CD8-positive, alpha-beta memory T cell (primary cell): Measurements from ENCODE around the gene PLA2G2C. TPM values are rescaled to one million over a fixed set of nuclear protein-coding genes. Genes with fewer than 3 reads are reported as not detected.

Experiments used
- CTCF ChIA-PET: fragments of 350-600 bp; sonication (Branson Sonifier 250); formaldehyde crosslinking; loops from one replicate; lab custom pipeline; 2021; ENCODE audit warnings: antibody characterized with exemption; lab: Charles Lee
- POLR2A ChIA-PET: fragments of 350-600 bp; sonication (Branson Sonifier 250); formaldehyde crosslinking; loops from one replicate; lab custom pipeline; 2021; ENCODE audit warnings: antibody characterized with exemption; lab: Charles Lee
- DNase-seq, 5 donors: peaks; one replicate each; pipeline versions ENCODE4 v3.0.0 to v3.0.0-alpha.2; 2020 to 2022; ENCODE audit warnings: mixed read lengths in 1 of 5
- H3K27ac ChIP-seq: one replicate; pipeline ENCODE4 v1.7.0; 2013; ENCODE audit warnings: low read depth, mild to moderate bottlenecking, low read length, moderate library complexity
- H3K27me3 ChIP-seq: 2 replicates; pipeline ENCODE4 v1.7.0; 2013; ENCODE audit warnings: low read length, mild to moderate bottlenecking; ENCODE audit not compliant: insufficient read depth, poor library complexity, severe bottlenecking
- H3K36me3 ChIP-seq: 2 replicates; pipeline ENCODE4 v1.7.0; 2013; ENCODE audit warnings: mild to moderate bottlenecking, low read length, moderate library complexity; ENCODE audit not compliant: insufficient read depth
- H3K4me1 ChIP-seq: 2 replicates; pipeline ENCODE4 v1.7.0; 2013; ENCODE audit warnings: mild to moderate bottlenecking, low read length, moderate library complexity; ENCODE audit not compliant: insufficient read depth
- H3K4me3 ChIP-seq: 2 replicates; pipeline ENCODE4 v1.7.0; 2013; ENCODE audit warnings: mild to moderate bottlenecking, low read length
- H3K9me3 ChIP-seq: 2 replicates; pipeline ENCODE4 v1.7.0; 2013; ENCODE audit warnings: mild to moderate bottlenecking, low read length
- H3K27ac Mint-ChIP-seq, 8 donors: one replicate each; pipeline ENCODE4 v1.8.0; 2020 to 2021; ENCODE audit warnings: mixed read lengths in 8 of 8, mild to moderate bottlenecking in 6 of 8, inconsistent platforms in 3 of 8, moderate library complexity in 3 of 8
- H3K27me3 Mint-ChIP-seq, 2 donors: one replicate each; pipeline ENCODE4 v1.8.0; 2020 to 2021; ENCODE audit warnings: mixed read lengths in 2 of 2, mild to moderate bottlenecking in 1 of 2, moderate library complexity in 1 of 2
- H3K36me3 Mint-ChIP-seq, 3 donors: one replicate each; pipeline ENCODE4 v1.8.0; 2020 to 2021; ENCODE audit warnings: mixed read lengths in 3 of 3, inconsistent platforms in 1 of 3, mild to moderate bottlenecking in 1 of 3
- H3K4me1 Mint-ChIP-seq, 3 donors: one replicate each; pipeline ENCODE4 v1.8.0; 2020 to 2021; ENCODE audit warnings: mixed read lengths in 3 of 3, inconsistent platforms in 1 of 3, mild to moderate bottlenecking in 1 of 3
- H3K4me3 Mint-ChIP-seq, 7 donors: one replicate each; pipeline ENCODE4 v1.8.0; 2020 to 2021; ENCODE audit warnings: mixed read lengths in 7 of 7, mild to moderate bottlenecking in 6 of 7, moderate library complexity in 4 of 7, inconsistent platforms in 2 of 7
- H3K9me3 Mint-ChIP-seq, 5 donors: one replicate each; pipeline ENCODE4 v1.8.0; 2020 to 2022; ENCODE audit warnings: mixed read lengths in 5 of 5, mild to moderate bottlenecking in 3 of 5, moderate library complexity in 2 of 5, inconsistent platforms in 1 of 5
- polyA plus RNA-seq: library from polyadenylated mRNA; unstranded; fragments of 300-500 nt; fragmentation: Illumina TruSeq; gene quantifications from one replicate; pipeline ENCODE4 v1.2.3, GENCODE V29; 2021
- total RNA-seq, 2 experiments: library from RNA; stranded (reverse); gene quantifications; one replicate each; pipeline ENCODE4 v1.2.3, GENCODE V29; 2021

Gene PLA2G2C
- total and polyA plus RNA-seq, 3 experiments from 2014 or later: not detected

DNA sequence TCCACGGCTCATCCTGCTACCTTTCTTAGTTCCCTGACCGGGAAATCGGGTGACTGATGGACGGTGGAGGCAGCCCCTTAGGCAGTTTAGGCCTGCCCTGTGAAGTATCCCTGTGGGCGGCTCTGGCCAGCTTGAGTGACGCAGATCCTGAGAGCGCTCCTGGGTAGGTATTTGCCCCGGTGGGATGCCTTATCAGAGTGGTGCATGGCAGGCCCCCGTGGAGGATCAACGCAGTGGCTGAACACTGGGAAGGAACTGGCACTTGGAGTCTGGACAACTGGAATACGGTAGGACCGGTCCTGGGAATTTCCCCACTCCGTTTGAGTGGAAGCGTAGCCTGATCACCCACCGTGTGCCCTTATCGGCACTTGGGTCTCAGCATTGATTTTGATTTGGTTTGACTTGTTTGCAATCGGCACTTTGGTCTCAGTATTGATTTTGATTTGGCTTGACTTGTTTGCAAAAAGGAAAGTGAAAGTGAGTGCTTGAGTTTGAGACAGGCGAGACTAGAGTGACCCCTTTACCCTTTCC, 32.0 kb downstream of the PLA2G2C start:
- peak overlapping the region in 6 of 7 donors; percentile 49 to 75 (median 64) for H3K4me3 Mint-ChIP-seq
- ChIA-PET CTCF (interaction anchor here (0.7 kb wide), 1 partner anchor 271 kb away, joined by 3 read pairs; no protein-coding TSS in a partner anchor), POLR2A (no interaction called here)
- peaks cover 0 to 19% (median 0%) of the 10 kb centered on the region in 3 donors for H3K36me3 Mint-ChIP-seq
- DNase-seq: no peak
- peaks cover 9 to 21% (median 10%) of the 10 kb centered on the region in 3 donors for H3K4me1 Mint-ChIP-seq
- H3K27me3 Mint-ChIP-seq: peaks cover 0 to 3% of the 10 kb centered on the region in 2 donors
- H3K27ac Mint-ChIP-seq: peak overlapping the region in 5 of 8 donors; percentile 6 to 84 (median 58)
- peaks cover 5% of the 10 kb centered on the region for H3K9me3 ChIP-seq
- H3K27ac ChIP-seq: no peak overlapping the region
- no peaks in the 10 kb centered on the region for H3K27me3 ChIP-seq
- peak overlapping the region; percentile 22 for H3K4me3 ChIP-seq
- H3K4me1 ChIP-seq: no peaks in the 10 kb centered on the region
- no peaks in the 10 kb centered on the region for H3K36me3 ChIP-seq
- H3K9me3 Mint-ChIP-seq: peaks cover 0 to 19% (median 15%) of the 10 kb centered on the region in 5 donors

DNA sequence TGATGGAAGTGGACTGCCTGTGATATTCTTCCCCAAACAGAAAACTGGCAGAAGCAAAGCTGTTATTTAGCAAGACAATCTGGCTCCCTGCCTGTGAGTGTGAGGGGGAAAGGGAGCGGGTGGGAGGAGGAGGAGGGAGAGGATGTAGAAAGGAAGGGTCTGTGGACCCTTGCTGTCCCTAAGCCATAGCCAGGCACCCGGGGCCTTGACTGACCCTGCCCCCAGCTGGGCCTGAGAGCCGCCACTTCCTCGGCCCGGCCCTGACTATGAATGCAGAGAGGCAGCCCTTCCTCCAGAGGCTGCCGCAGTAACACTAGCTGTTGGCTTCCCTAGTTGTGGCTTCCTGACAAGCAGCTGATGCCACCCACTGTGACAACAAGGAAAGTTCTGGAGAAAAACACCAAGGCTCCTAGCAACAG, 33.3 kb downstream of the PLA2G2C start:
- ChIA-PET CTCF (interaction anchor here (0.8 to 3.5 kb wide), 11 partner anchors 8 to 275 kb away, joined by 3 to 31 read pairs (median 4); partner anchors contain the start of gene OTUD3), POLR2A (interaction anchor here (0.7 kb wide), 1 partner anchor 37 kb away, joined by 12 read pairs; no protein-coding TSS in a partner anchor)
- H3K27ac ChIP-seq: no peak overlapping the region
- H3K4me3 ChIP-seq: no peak overlapping the region
- DNase-seq: no peak
- Mint-ChIP-seq H3K9me3 (peaks cover 0 to 7% (median 5%) of the 10 kb centered on the region in 5 donors), H3K4me1 (peaks cover 9 to 21% (median 10%) of the 10 kb centered on the region in 3 donors), H3K4me3 (peak overlapping the region in 1 of 7 donors; percentile 44), H3K27ac (no peak overlapping the region), H3K27me3 (peaks cover 0 to 3% of the 10 kb centered on the region in 2 donors), H3K36me3 (peaks cover 0 to 7% (median 0%) of the 10 kb centered on the region in 3 donors)
- no peaks in the 10 kb centered on the region for H3K36me3 ChIP-seq
- no peaks in the 10 kb centered on the region for H3K27me3 ChIP-seq
- H3K9me3 ChIP-seq: no peaks in the 10 kb centered on the region
- H3K4me1 ChIP-seq: no peaks in the 10 kb centered on the region

DNA sequence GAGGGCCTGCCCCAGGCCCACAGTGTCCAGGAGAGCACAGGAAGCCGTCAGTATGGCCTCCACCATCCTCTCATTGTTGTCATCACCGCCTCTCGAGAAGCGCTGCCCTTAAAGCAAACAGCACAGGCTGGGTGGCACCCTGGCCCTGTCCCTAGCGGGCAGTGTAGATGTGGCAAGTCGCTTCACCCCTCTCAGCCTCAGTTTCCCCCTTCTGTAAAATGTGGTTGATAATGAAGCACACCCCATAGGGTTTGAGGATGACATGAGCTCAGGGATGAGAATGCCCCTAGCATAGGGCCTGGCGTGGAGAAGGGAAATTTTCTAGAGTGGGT, 33.8 kb downstream of the PLA2G2C start:
- peaks cover 0 to 4% (median 0%) of the 10 kb centered on the region in 3 donors for H3K36me3 Mint-ChIP-seq
- no peaks in the 10 kb centered on the region for H3K36me3 ChIP-seq
- H3K4me3 ChIP-seq: no peak overlapping the region
- ChIA-PET POLR2A (no interaction called here), CTCF (interaction anchor here (0.8 to 3.5 kb wide), 17 partner anchors 9 to 342 kb away, joined by 3 to 31 read pairs (median 5); partner anchors contain the start of gene OTUD3)
- DNase-seq: no peak
- no peaks in the 10 kb centered on the region for H3K9me3 ChIP-seq
- peaks cover 0 to 3% of the 10 kb centered on the region in 2 donors for H3K27me3 Mint-ChIP-seq
- H3K4me1 Mint-ChIP-seq: peaks cover 9 to 21% (median 10%) of the 10 kb centered on the region in 3 donors
- no peaks in the 10 kb centered on the region for H3K27me3 ChIP-seq
- peak overlapping the region; percentile 80 to 84 (median 82) for H3K4me3 Mint-ChIP-seq
- no peaks in the 10 kb centered on the region for H3K4me1 ChIP-seq
- H3K27ac ChIP-seq: no peak overlapping the region
- peak overlapping the region in 3 of 8 donors; percentile 35 to 59 (median 36) for H3K27ac Mint-ChIP-seq
- peaks cover 0 to 5% (median 1%) of the 10 kb centered on the region in 5 donors for H3K9me3 Mint-ChIP-seq

DNA sequence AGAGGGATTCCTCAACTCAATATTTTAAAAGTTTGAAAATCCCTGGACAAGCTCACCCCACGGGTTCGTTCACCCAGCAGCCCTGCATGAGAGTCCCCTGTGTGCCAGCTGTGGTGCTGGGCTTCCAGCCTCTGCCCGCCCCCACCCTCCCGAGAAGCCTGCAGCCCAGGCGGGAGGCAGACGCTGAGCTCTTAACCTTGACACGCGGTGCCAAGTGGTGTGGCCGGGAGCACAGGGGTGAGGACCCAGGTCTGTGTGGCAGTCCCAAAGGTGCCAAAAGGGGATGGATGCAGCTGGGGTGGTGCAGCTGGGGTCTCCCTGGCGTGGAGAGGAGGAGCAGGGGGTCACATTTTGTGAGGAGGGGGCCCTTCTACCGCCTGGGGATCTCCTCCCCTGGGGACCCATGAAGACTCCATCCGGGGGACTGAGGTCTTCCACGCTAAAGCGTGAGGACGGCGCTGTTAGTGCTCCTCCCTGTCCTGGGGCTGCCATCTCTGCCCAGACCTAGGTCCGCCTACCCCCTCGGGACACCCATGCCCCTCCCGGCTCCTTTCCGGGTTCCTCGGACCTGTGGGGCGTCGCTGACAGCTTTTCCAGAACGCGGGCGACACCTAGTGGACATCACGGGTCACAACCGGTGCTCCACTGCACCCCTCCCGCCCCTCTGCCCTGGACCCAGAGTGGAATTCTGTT, 34.3 kb downstream of the PLA2G2C start:
- H3K4me1 ChIP-seq: no peaks in the 10 kb centered on the region
- Mint-ChIP-seq H3K36me3 (no peaks in the 10 kb centered on the region), H3K27ac (peak overlapping the region in 3 of 8 donors; percentile 35 to 59 (median 36)), H3K27me3 (peaks cover 0 to 2% of the 10 kb centered on the region in 2 donors), H3K4me3 (peak overlapping the region; percentile 80 to 84 (median 82)), H3K9me3 (peaks cover 0 to under 1% (median 0%) of the 10 kb centered on the region in 5 donors), H3K4me1 (peaks cover 9 to 21% (median 10%) of the 10 kb centered on the region in 3 donors)
- POLR2A ChIA-PET: no interaction called here
- peak overlapping the region; percentile 55 for H3K4me3 ChIP-seq
- no peak overlapping the region for H3K27ac ChIP-seq
- no peaks in the 10 kb centered on the region for H3K9me3 ChIP-seq
- peak; percentile 62 to 80 (median 71) for DNase-seq
- H3K36me3 ChIP-seq: no peaks in the 10 kb centered on the region
- H3K27me3 ChIP-seq: no peaks in the 10 kb centered on the region
- CTCF ChIA-PET: interaction anchor here (0.8 to 3.5 kb wide), 16 partner anchors 8 to 342 kb away, joined by 3 to 31 read pairs (median 5); partner anchors contain the start of genes OTUD3 and PLA2G2C

DNA sequence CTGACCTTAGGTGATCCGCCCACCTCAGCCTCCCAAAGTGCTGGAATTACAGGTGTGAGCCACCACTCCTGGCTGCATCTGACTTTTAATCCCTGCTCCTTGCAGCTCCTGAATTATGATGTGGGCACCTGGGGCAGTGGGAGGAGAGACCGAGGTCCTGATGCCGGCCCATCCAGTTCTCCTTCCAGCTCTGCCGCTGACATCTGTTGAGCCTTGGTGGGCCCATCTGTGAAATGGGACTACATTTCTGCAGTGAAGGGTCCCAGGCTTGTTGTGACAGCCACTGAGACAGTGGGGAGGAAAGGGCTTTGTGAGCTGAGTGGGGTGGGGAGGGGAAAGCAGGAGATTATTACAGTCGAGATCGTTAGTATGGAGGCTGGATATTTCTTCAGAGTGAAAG, 35.3 kb downstream of the PLA2G2C start:
- no peaks in the 10 kb centered on the region for H3K9me3 Mint-ChIP-seq

DNA sequence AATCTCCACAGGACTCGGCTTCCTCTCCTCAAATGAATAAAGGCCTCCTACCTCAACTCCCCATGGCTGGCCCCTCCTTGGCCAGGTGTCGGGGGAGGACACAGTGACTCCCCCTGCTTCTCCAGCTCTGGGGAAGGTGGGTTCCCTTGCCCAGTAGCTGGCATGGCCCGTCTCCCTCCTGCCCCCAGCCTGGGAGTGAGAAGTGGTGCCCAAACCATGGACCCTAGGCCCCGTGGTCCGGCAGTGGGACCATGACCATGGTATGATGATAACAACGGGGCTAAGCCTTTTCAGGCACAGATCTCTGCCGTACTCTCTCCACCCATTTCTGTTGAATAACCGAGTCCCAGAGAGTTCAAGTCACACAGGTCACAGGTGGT, 36.0 kb downstream of the PLA2G2C start:
- POLR2A ChIA-PET: no interaction called here
- H3K9me3 ChIP-seq: no peaks in the 10 kb centered on the region

More for the DNA sequence above, 35.3 kb downstream of the PLA2G2C start:
- no peaks in the 10 kb centered on the region for H3K36me3 ChIP-seq
- ChIA-PET POLR2A (no interaction called here), CTCF (interaction anchor here (1.2 to 3.5 kb wide), 3 partner anchors 36 to 269 kb away, joined by 5 to 31 read pairs (median 5); partner anchors contain the start of genes OTUD3 and PLA2G2C)
- no peaks in the 10 kb centered on the region for H3K9me3 ChIP-seq
- no peak for DNase-seq
- no peaks in the 10 kb centered on the region for H3K4me1 ChIP-seq
- H3K27me3 Mint-ChIP-seq: peaks cover 0 to 4% of the 10 kb centered on the region in 2 donors
- H3K4me1 Mint-ChIP-seq: peaks cover 9 to 21% (median 10%) of the 10 kb centered on the region in 3 donors
- H3K4me3 ChIP-seq: no peak overlapping the region
- H3K27me3 ChIP-seq: no peaks in the 10 kb centered on the region
- H3K27ac ChIP-seq: no peak overlapping the region
- peak overlapping the region in 1 of 7 donors; percentile 13 for H3K4me3 Mint-ChIP-seq
- no peaks in the 10 kb centered on the region for H3K36me3 Mint-ChIP-seq
- H3K27ac Mint-ChIP-seq: no peak overlapping the region

DNA sequence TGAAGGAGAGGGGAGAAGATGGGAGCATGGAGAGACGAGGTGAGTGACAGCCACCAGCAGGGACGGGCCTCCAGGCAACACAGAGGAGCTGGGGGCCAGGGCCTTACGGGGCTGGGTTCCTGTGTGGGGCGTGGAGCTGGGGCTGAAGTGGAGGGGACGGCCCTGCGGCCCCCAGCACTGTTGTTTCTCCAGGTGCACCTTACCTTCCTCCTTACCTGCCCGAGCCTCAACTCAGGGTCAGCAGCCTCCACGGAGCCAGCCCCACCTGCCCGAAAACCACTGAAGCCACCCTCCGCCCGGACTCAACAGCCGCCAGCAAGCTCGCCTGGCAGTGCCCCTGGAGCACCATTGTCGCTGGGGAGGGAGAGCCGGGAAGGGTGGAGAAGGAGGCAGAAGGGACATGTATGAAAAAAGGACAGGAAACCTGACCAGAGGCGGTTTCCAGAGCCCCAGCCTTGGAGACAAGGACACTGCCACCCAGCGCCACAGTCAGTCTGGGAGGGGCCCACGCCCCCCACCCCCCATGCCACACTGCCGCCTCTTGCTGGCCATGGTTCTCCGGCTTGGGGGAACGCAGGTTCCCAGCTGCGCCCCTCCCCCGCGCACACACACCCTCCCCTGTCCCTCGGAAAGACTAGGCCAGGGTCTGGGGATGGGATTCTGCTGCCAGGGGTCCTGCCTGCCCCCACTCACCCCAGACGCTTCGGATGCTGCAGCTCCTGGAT, 36.6 kb downstream of the PLA2G2C start:
- H3K4me1 ChIP-seq: no peaks in the 10 kb centered on the region
- CTCF ChIA-PET: interaction anchor here (0.6 kb wide), 1 partner anchor 231 kb away, joined by 3 read pairs; no protein-coding TSS in a partner anchor
- Mint-ChIP-seq H3K27me3 (peaks cover 0 to 2% of the 10 kb centered on the region in 2 donors), H3K36me3 (no peaks in the 10 kb centered on the region), H3K4me3 (no peak overlapping the region), H3K9me3 (no peaks in the 10 kb centered on the region), H3K4me1 (peaks cover 7 to 17% (median 7%) of the 10 kb centered on the region in 3 donors), H3K27ac (no peak overlapping the region)
- no peaks in the 10 kb centered on the region for H3K9me3 ChIP-seq
- peak in 1 of 5 donors; percentile 40 for DNase-seq
- POLR2A ChIA-PET: no interaction called here
- H3K4me3 ChIP-seq: no peak overlapping the region
- H3K36me3 ChIP-seq: no peaks in the 10 kb centered on the region
- H3K27ac ChIP-seq: no peak overlapping the region
- H3K27me3 ChIP-seq: no peaks in the 10 kb centered on the region

More for the DNA sequence above, 36.0 kb downstream of the PLA2G2C start:
- Histone ChIP-seq H3K27me3 (no peaks in the 10 kb centered on the region), H3K4me3 (no peak overlapping the region), H3K36me3 (no peaks in the 10 kb centered on the region), H3K27ac (no peak overlapping the region), H3K4me1 (no peaks in the 10 kb centered on the region)
- peaks cover 9 to 21% (median 10%) of the 10 kb centered on the region in 3 donors for H3K4me1 Mint-ChIP-seq
- no peak for DNase-seq
- H3K9me3 Mint-ChIP-seq: no peaks in the 10 kb centered on the region
- no peaks in the 10 kb centered on the region for H3K36me3 Mint-ChIP-seq
- H3K27me3 Mint-ChIP-seq: peaks cover 0 to 2% of the 10 kb centered on the region in 2 donors
- no peak overlapping the region for H3K4me3 Mint-ChIP-seq
- no peak overlapping the region for H3K27ac Mint-ChIP-seq
- CTCF ChIA-PET: no interaction called here
